Colonic mucosa (tissue), 4 donors: ENCODE results near the gene MGA. TPM values are rescaled to one million over a fixed set of nuclear protein-coding genes. Genes with fewer than 3 reads are reported as not detected.

ENCODE experiments used
- DNase-seq: peaks from one replicate; pipeline ENCODE4 v3.0.0-alpha.2; 2020
- H3K27ac ChIP-seq: fragments of 200-600 bp; one replicate; pipeline ENCODE4 v1.8.0; 2021
- H3K27me3 ChIP-seq: fragments of 200-600 bp; one replicate; pipeline ENCODE4 v1.8.0; 2021
- H3K36me3 ChIP-seq: fragments of 200-600 bp; one replicate; pipeline ENCODE4 v1.8.0; 2021
- H3K4me1 ChIP-seq: fragments of 200-600 bp; one replicate; pipeline ENCODE4 v1.8.0; 2021; ENCODE audit warnings: mild to moderate bottlenecking
- H3K4me3 ChIP-seq: fragments of 200-600 bp; one replicate; pipeline ENCODE4 v1.8.0; 2021
- H3K9ac ChIP-seq, 2 donors: one replicate each; pipeline ENCODE4 v1.7.0; 2013; ENCODE audit warnings: control low read depth in 2 of 2, low read depth in 2 of 2, low read length in 2 of 2
- H3K9me3 ChIP-seq: fragments of 200-600 bp; one replicate; pipeline ENCODE4 v1.8.0; 2021
- CTCF ChIP-seq: fragments of 200-600 bp; IDR thresholded peaks from one replicate; pipeline ENCODE4 v1.8.0; 2022; ENCODE audit warnings: antibody characterized with exemption, mild to moderate bottlenecking
- intact Hi-C: fragments of 100-400 bp; cut with DNase I; formaldehyde crosslinking; loops from one replicate; pipeline ENCODE4 v1.14.1; 2022
- total RNA-seq, 2 donors: library from RNA; stranded (reverse); fragmentation: NEBNext Ultra II Directional in 1 of 2; extraction: Animal tissue kit (Norgen Biotek cat#: 25700) in 1 of 2; gene quantifications; one replicate each; pipeline ENCODE4 v1.2.1, GENCODE V29; 2021
- donor health status: healthy.
- donor health status: DM: no; HTN: no; CAD: no.
- donor health status: DM: no; HTN: no; CAD: no.

The MGA gene
- total RNA-seq, 2 donors from 2014 or later = 21.8 to 25.8 TPM

DNA sequence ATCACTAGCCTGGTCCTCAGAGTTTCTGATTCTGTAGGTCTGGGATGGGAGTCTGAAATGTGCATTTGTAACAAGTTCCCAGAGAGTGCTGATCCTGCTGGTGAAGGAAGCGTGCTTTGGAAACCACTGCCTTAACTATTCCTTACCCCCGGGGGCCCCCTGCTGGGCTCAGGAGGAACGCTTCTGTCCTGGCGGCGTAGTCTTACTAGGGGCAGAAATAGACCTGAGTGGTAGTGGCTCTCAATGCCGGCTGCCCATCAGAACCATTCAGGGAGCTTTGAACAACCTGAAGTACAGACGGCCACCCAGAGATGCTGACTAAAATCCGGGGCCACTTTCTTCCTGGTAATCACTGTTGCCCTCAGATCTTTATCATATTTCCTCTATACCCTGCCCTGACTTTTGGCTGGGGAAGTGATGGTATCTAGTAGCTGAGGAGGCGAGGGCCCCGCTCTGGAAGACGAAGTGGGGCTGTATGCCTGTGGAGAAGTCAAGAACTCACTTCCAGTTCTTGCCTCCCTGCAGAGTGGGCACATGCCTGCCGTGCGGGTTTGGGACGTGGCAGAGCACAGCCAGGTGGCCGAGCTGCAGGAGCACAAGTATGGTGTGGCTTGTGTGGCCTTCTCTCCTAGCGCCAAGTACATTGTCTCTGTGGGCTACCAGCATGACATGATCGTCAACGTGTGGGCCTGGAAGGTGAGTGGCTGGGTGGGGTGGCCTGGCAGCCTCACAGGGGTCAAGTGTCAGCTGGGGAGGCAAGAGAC is 151.4 kb downstream of the MGA start:
- intact Hi-C loops = loop anchor here (5.0 kb wide), 2 partner anchors 39 to 209 kb away; partner anchors contain the start of gene MAPKBP1
- Histone ChIP-seq H3K27ac (no peak overlapping the region), H3K4me3 (no peak overlapping the region), H3K9ac (no peak overlapping the region), H3K4me1 (no peaks in the 10 kb centered on the region), H3K9me3 (no peaks in the 10 kb centered on the region), H3K27me3 (no peaks in the 10 kb centered on the region), H3K36me3 (no peaks in the 10 kb centered on the region)
- DNase-seq = peak; percentile 87
- TF ChIP-seq CTCF = peak; percentile 80

- H3K9ac ChIP-seq = no peak overlapping the region
- H3K27ac ChIP-seq = no peak overlapping the region
- no peak for TF ChIP-seq CTCF
- no peak for DNase-seq
- no peaks in the 10 kb centered on the region for H3K4me1 ChIP-seq
- H3K36me3 ChIP-seq = no peaks in the 10 kb centered on the region
- H3K4me3 ChIP-seq = no peak overlapping the region
- no peaks in the 10 kb centered on the region for H3K27me3 ChIP-seq
- intact Hi-C loops = loop anchor here (5.0 kb wide), 2 partner anchors 41 to 211 kb away; partner anchors contain the start of gene MAPKBP1
- H3K9me3 ChIP-seq = no peaks in the 10 kb centered on the region
These were observed 152.7 kb downstream of the MGA start for GRCh38 chr15:41812820-41813375.

DNA sequence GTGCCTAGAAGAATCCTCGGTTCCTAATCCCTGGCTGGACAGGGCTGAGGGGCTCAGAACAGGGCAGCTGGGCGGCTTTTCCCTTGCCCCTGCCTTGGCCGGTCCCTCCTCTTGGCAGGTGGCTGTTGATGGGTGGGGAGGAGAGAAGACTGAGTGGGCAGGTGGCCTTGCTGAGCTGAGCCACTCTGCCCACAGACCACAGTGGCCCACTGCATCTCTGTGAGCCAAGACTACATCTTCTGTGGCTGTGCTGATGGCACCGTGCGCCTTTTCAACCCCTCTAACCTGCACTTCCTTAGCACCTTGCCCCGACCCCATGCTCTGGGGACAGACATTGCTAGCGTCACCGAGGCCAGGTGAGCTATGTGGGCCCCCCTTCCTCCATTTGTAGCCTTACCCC is 153.2 kb downstream of the MGA start:
- DNase-seq = no peak
- Histone ChIP-seq H3K4me3 (no peak overlapping the region), H3K36me3 (no peaks in the 10 kb centered on the region), H3K4me1 (no peaks in the 10 kb centered on the region), H3K9ac (no peak overlapping the region), H3K27ac (no peak overlapping the region), H3K27me3 (no peaks in the 10 kb centered on the region), H3K9me3 (no peaks in the 10 kb centered on the region)
- TF ChIP-seq CTCF = no peak
- intact Hi-C loops = loop anchor here (5.0 kb wide), 2 partner anchors 41 to 211 kb away; partner anchors contain the start of gene MAPKBP1

DNA sequence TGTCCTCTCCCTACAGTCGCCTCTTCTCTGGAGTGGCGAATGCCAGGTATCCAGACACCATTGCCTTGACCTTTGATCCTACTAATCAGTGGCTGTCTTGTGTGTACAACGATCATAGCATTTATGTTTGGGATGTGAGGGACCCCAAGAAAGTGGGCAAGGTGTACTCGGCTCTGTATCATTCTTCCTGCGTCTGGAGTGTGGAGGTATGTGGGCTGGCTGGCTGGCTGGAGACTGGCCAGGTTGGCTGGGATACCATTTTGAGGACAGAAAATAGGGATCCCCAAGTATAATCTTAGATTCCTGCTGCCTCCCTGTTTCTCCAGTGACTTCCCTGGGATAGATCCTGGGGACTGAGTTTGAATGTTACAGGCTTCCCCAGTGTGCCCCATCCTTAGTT is 154.3 kb downstream of the MGA start:
- Histone ChIP-seq H3K27ac (no peak overlapping the region), H3K9ac (no peak overlapping the region), H3K27me3 (no peaks in the 10 kb centered on the region), H3K9me3 (no peaks in the 10 kb centered on the region), H3K4me3 (no peak overlapping the region), H3K4me1 (no peaks in the 10 kb centered on the region), H3K36me3 (no peaks in the 10 kb centered on the region)
- intact Hi-C loops = loop anchor here (5.0 kb wide), 2 partner anchors 42 to 212 kb away; partner anchors contain the start of gene MAPKBP1
- no peak for DNase-seq
- no peak for TF ChIP-seq CTCF

DNA sequence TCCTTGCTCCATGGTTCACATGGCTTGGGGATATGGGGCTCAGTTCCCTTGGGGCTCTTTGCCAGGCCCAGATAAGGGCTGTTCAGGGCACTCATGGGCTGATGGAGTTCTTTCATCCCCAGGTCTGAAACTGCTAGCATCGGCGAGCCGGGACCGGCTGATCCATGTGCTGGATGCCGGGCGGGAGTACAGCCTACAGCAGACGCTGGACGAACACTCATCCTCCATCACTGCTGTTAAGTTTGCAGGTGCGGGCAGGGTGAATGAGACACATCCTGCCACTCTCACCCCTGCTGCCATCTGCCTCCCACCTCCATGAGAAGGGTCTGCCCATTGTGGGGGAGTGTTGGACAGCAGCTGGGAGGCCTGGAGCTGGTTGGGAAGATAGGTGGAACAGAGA is 156.6 kb downstream of the MGA start:
- no peaks in the 10 kb centered on the region for H3K36me3 ChIP-seq
- no peak overlapping the region for H3K4me3 ChIP-seq
- no peak for TF ChIP-seq CTCF
- intact Hi-C loops = no loop called here
- H3K9ac ChIP-seq = no peak overlapping the region
- no peaks in the 10 kb centered on the region for H3K27me3 ChIP-seq
- no peak for DNase-seq
- no peaks in the 10 kb centered on the region for H3K9me3 ChIP-seq
- no peak overlapping the region for H3K27ac ChIP-seq
- H3K4me1 ChIP-seq = no peaks in the 10 kb centered on the region
